Measurements from ENCODE around the gene CDK3. TPM values are rescaled to one million over a fixed set of nuclear protein-coding genes. Genes with fewer than 3 reads are reported as not detected.
"Not testable (repeated sequence)": the region's sequence is repeated elsewhere in the genome, so short reads cannot be mapped to it uniquely, and the experiment has no call there.

Gene CDK3
- polyA plus RNA-seq, 1 donor = 19.0 TPM

DNA sequence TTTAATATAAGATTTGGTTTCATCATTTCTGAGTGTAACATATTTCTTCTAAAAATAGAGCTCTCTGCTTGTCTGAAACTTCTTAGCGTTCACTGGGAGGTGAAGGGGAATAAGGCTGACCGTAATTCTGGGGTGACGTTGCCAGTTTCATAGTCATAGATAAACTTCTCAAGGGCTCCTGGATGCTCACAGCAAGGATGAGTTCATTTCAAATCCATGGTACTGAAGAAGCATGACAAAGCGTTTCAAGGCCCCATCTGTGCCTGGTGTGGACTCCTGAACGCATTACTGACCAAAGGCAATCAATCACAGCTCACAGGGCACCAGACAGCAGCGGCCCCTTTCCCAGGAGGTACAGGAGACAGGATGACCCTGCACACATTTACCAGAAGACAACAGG is 38.5 kb downstream of the CDK3 start:
- no peak for DNase-seq

DNA sequence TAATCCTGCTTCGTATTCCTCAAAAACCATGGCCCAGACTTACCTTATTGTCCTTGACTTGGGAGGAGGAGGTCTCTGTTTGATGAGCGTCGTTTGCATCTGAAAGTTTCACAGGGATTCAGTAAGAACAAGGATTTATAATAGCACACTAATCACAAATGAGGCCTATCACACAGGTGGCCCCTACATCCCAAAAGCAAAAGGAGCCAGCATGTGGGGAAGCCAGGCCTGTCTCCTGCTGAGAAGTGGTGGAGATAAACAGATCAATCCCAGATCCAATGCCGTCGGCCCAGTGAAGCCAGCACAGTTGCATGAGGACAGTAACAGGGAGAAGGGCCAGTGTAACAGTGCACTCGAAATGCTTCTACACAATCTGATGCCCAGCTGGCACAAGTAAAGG is 39.7 kb downstream of the CDK3 start:
- no peak for DNase-seq

DNA sequence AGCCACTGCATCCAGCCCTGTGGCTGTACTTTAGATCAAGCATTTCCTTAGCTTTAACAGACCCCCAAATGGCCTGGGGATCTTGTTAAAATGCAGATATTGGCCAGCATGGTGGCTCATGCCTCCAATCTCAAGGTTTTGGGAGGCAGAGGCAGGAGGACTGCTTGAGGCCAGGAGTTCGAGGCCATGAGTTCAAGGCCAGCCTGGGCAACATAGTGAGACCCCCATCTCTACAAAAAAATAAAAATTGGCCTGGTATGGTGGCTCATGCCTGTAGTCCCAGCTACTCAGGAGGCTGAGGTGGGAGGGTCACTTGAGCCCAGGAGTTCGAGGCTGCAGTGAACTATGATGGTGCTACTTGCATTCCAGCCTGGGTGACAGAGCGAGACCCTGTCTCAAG is 42.2 kb downstream of the CDK3 start:
- not testable (repeated sequence) for DNase-seq

DNA sequence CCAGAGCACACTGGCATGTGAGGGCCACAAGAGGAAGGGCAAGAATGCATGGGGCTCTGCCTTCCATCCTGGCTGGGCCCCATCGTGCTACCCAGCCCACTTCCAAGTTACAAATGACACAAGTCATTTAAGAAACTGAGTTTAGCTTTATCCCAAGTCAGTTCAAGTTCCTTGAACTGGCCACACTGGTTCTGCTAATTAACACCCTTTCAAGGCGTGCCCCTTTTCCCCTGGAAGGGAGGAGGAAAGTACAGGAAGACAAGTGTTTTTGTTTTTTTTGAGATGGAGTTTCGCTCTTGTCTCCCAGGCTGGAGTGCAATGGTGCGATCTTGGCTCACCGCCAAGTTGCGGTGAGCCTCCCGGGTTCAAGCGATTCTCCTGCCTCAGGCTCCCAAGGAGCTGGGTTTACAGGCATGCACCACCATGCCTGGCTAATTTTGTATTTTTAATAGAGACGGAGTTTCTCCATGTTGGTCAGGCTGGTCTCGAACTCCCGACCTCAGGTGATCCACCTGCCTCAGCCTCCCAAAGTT is 43.9 kb downstream of the CDK3 start:
- DNase-seq = not testable (repeated sequence)

DNA sequence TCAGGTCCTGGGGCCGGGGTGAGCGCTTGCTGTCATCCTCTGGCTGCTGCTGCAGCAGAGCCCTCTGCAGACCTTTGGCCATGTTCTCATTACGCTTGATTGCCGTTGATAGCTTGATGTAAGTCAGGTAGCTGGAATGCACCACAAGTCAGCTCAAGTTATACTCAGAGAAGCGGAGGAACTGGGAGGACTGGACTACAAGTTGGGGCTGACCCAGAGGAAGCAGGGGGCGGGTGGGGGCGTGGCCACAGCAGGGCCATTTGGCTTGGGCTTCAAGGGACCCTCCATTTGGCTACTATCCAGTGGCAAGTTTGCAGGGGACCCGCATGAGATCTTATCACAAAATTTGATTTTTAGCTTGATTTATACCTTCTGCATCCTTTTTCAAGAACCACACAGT is 45.4 kb downstream of the CDK3 start:
- no peak for DNase-seq

DNA sequence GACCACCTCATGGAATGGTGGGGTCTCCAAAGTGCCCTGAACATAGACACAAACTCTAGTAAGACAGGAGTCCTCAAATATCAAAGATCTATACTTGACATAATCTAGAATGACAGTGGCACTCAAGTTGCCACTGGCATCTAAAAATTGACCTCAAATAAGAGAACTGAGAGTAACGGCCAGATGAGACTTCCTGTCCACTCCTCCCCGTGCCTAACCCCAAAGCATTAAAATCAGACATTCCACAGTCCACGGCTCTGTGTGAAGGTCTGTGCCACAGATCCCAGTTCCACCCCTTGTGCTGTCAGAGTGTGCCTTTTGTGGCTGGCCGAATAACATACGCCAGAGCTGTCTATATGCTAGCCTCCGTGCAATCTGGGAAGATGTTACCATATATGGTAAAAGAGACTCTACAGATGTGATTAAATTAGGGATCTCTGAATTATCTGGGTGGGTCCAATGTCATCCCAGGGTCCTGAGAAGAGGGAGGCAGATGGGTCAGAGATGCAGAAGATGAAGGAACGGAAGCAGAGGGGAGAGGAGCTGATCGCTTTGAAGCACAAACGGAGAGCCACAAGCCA is 47.5 kb downstream of the CDK3 start:
- no peak for DNase-seq

DNA sequence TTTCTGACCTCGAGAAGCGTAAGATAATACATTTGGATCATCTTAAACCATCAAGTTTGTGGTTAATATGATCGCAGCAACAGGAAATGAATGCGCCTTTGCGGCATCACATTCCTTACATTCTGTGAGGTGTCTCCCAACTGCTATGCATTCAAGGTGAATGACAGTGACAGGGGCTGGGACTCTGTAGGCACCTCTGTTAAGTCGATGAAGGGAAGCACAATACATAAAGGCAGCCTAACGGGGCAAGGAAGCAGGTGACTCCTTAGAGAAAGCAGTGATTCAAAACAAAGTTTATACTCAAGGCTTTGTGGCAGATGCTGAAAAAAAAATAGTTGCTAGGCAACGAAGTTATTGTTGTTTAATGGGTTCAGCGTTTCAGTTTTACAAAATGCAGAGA is 48.1 kb downstream of the CDK3 start:
- no peak for DNase-seq

DNA sequence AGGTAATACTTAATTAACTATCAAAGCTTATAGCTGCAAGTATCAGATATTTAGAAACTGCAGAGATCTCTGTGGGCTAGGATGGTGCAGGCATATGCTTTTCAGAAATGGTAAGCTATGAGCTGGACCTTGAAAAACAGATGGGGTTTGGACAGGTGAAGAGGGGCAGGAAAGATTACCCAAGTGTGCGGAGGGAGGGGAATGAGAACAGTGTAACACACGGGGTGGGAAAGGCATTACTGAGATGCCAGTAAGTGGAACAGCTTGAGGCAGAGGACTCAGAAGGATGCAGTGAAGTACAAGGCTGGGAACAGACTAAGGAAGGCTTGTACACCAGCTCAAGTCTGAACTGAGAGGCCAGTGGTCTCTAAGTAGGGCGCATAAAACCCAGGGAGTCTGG is 48.6 kb downstream of the CDK3 start:
- no peak for DNase-seq

DNA sequence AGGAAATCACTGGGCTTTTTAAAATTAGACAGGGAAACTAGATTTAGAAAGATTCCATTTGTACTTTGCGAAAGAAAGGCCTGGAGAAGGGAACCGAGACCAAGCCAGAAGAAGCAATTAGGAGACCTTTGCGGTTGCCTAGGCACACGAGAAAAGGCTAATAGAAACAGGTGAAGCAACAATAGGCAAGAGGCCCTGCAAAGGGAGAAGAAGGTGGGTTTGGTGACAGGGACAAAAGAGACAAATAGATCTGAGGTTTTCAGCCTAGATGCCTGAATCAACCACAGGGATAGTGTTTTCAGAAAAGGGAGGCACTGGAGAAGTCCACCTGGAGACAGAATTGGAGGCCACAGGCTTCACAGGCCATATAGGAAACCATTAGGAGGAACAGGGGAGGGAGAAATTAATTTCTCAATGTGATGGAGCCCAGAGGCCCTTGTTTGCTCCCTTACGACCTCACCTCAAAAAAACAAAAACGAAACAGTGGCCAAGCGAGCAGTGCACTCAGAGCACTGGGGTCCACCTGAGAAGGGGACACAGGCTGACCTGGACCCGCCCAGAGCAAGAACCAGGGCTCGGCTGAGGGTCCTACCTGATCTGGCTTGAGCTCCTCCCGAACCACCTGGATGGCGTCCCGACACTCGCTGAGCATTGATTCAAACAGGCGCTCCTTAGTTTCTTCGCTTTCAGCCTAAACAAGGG is 49.3 kb downstream of the CDK3 start:
- no peak for DNase-seq

DNA sequence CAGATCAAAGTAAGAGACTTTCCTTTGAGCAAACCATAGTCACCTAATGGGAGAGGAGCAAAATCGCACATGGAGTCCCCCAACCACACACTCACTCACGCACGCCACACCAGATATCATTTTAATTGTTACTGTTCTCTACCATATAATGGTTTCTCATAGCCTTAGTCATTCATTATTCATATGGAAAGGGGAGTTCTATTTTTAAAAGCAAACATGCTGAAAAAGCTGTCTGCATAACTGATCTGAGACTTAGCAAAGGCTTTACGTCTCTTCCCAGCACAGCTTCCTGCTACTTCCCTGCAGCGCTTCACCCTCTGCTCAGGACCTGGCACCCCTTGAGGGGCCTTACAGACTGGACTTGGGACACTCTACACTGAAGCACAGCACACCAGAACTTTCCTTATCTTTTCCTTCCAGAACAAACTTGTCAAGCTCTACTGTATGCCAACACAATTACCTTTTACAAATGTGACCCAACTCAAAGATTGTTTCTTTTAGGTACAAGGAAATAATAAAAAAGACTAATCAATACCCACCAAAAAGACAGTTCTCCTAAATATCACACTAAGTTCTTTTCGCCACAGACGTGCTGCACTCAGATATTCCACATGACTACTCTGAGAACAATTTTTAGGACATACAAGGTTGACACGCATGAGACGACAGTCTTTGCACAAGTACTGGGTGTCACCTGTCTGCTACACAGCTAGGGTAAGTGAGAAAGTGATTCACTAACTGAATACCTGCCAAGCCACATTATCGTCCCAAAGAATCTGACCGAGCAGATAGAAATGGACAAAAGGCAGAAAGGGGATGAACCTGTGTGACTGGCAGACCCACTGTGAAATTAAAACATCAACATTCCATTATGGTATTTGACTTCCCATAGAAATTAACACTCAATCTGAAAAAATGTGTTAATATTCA is 50.1 kb downstream of the CDK3 start:
- no peak for DNase-seq

DNA sequence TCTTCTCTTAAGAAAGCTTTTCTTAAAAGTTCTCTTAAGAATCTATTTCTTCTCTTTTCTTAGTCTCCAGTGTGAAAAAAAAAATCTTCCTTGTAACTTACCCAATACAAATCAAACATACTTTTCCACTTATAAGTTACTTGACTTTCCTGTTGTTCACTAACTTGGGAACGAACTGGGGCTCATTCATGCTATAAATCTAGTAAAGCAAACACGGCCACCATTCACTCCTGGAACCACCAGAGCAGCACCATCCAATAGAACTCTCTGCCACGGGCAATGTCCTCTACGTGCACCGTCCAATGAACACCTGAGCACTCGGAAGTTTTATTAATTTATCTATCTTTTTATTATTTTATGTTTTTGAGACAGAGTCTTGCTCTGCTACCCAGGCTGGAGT is 50.9 kb downstream of the CDK3 start:
- no peak for DNase-seq

DNA sequence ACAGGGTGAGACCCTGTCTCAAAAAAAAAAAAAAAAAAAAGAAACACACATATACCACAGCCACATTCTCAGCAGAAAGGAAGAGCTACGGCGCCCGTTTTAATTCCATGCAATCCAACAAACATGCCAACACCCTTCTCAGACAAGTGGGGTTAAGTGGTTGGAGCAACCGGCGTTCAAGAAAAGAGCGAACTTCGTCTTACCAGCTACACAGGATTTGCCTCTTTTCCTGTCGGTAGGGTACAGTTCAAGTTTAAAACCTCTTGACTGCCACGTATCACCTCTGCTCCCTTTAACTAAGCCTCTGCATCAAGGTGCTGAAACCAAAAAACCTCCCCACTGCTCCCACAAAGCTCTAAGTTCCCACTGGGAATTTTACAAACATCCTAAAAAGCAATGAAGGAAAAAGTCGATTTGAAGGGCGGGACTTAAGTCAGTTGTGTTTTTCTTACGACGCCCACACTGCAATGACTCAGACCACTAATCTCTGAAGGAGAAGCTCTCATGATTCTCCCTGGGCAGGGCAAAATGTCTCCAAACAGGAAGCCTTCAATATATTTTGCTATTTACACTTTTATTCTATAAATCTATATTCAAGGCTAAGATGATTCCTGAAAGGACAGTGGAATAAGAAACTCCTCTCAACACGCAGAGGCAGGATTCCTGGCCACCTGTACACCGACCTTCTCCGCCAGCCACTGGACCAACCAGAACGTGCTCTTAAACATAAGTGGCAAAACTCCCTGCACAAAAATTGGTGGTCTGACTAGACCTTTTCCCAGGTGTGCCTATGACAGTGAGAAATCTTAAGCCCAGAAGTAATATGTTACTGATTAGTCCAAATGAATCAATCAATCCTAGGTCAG is 52.8 kb downstream of the CDK3 start:
- DNase-seq = no peak

DNA sequence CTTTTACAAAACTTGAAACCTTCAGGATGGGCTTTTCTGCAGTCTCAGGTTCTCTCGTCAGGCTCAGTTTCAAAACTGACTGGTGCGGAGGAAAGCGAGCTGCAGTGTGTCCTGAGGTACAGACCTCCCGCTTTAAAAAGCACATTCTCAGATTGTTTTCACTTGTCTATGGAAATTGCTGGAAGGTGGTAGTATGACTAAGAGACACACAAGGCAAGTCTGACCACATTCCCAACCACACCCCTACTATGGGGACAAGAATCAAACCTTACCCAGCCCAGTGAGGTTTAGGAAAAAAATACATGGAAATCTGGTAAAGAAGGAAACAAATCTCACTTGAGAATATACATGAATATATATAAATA is 53.4 kb downstream of the CDK3 start:
- no peak for DNase-seq

Other genes with a start within 250 kb of the CDK3 start
- gene GALK1, start 235.7 kb upstream of the CDK3 start, polyA plus RNA-seq (ENCODE audit: insufficient read length) = 25.0 TPM
- gene UNK, start 216.0 kb upstream of the CDK3 start, polyA plus RNA-seq (ENCODE audit: insufficient read length) = 50.3 TPM
- gene UNC13D, start 156.5 kb upstream of the CDK3 start, polyA plus RNA-seq (ENCODE audit: insufficient read length) = 5.4 TPM
- 75.9 TPM for gene WBP2, start 145.5 kb upstream of the CDK3 start, polyA plus RNA-seq (ENCODE audit: insufficient read length)
- gene TRIM47, start 122.3 kb upstream of the CDK3 start, polyA plus RNA-seq (ENCODE audit: insufficient read length) = 4.7 TPM
- gene TRIM65, start 103.9 kb upstream of the CDK3 start, polyA plus RNA-seq (ENCODE audit: insufficient read length) = 14.1 TPM
- gene MRPL38, start 96.0 kb upstream of the CDK3 start, polyA plus RNA-seq (ENCODE audit: insufficient read length) = 74.8 TPM
- gene FBF1, start 59.8 kb upstream of the CDK3 start, polyA plus RNA-seq (ENCODE audit: insufficient read length) = 12.2 TPM
- 39.0 TPM for gene ACOX1, start 21.7 kb upstream of the CDK3 start, polyA plus RNA-seq (ENCODE audit: insufficient read length)
- gene TEN1, start 21.6 kb upstream of the CDK3 start, polyA plus RNA-seq (ENCODE audit: insufficient read length) = 24.7 TPM
- 19.8 TPM for gene EVPL, start 26.5 kb downstream of the CDK3 start, polyA plus RNA-seq (ENCODE audit: insufficient read length)
- gene SRP68, start 71.7 kb downstream of the CDK3 start, polyA plus RNA-seq (ENCODE audit: insufficient read length) = 105 TPM
- gene GALR2, start 73.9 kb downstream of the CDK3 start, polyA plus RNA-seq (ENCODE audit: insufficient read length) = 0.17 TPM
- gene ZACN, start 78.3 kb downstream of the CDK3 start, polyA plus RNA-seq (ENCODE audit: insufficient read length) = 14.2 TPM
- 178 TPM for gene EXOC7, start 102.9 kb downstream of the CDK3 start, polyA plus RNA-seq (ENCODE audit: insufficient read length)
- 15.5 TPM for gene FOXJ1, start 140.4 kb downstream of the CDK3 start, polyA plus RNA-seq (ENCODE audit: insufficient read length)
- 28.7 TPM for gene RNF157, start 239.6 kb downstream of the CDK3 start, polyA plus RNA-seq (ENCODE audit: insufficient read length)

All from left kidney (tissue), 2 donors.